WTC11 (cell line): ENCODE measurements around the gene VEZF1. TPM values are rescaled to one million over a fixed set of nuclear protein-coding genes. Genes with fewer than 3 reads are reported as not detected.
A peak's percentile ranks its signal among the peaks of the same experiment; 100 is the strongest.

Experiments
- ATAC-seq: fragments of 200-7000 bp; cut with Tn5 transposase; 2 replicates; pipeline ENCODE4 v1.10.0; 2021; ENCODE audit warnings: mild to moderate bottlenecking, moderate library complexity
- CTCF ChIA-PET: fragments of 300-600 bp; sonication (Branson Sonifier 250); formaldehyde crosslinking; loops from one replicate; lab custom pipeline; 2021; ENCODE audit warnings: antibody characterized with exemption; lab: Charles Lee
- POLR2A ChIA-PET: fragments of 350-600 bp; sonication (Branson Sonifier 250); formaldehyde crosslinking; loops from one replicate; lab custom pipeline; 2021; ENCODE audit warnings: antibody characterized with exemption; lab: Charles Lee
- DNase-seq: peaks from one replicate; pipeline ENCODE4 v3.0.0; 2021; ENCODE audit warnings: low spot score
- H3K27ac Mint-ChIP-seq: 2 replicates; pipeline ENCODE4 v1.8.0; 2021; ENCODE audit warnings: mixed read lengths
- H3K27me3 Mint-ChIP-seq: 2 replicates; pipeline ENCODE4 v1.8.0; 2021; ENCODE audit warnings: low read depth, mild to moderate bottlenecking, moderate library complexity, mixed read lengths
- H3K36me3 Mint-ChIP-seq: 2 replicates; pipeline ENCODE4 v1.8.0; 2021; ENCODE audit warnings: mixed read lengths
- H3K4me1 Mint-ChIP-seq: 2 replicates; pipeline ENCODE4 v1.8.0; 2022; ENCODE audit warnings: mixed read lengths
- H3K4me3 Mint-ChIP-seq: 2 replicates; pipeline ENCODE4 v1.8.0; 2021; ENCODE audit warnings: mild to moderate bottlenecking, moderate library complexity, mixed read lengths
- H3K9me3 Mint-ChIP-seq: 2 replicates; pipeline ENCODE4 v1.8.0; 2021; ENCODE audit warnings: mixed read lengths
- EMX1 ChIP-seq: fragments of 250-450 bp; sonication (Bioruptor Pico); IDR thresholded peaks from 2 replicates; pipeline ENCODE4 v1.8.0; 2021; ENCODE audit warnings: mild to moderate bottlenecking
- GABPB1 ChIP-seq: sonication (generic); formaldehyde crosslinking; IDR thresholded peaks from 2 replicates; pipeline ENCODE4 v1.8.1; 2023; ENCODE audit warnings: mild to moderate bottlenecking, missing genetic modification reagents
- NFATC4 ChIP-seq: fragments of 250-450 bp; sonication (Bioruptor Pico); IDR thresholded peaks from 2 replicates; pipeline ENCODE4 v1.9.0; 2021; ENCODE audit warnings: mild to moderate bottlenecking
- NFYB ChIP-seq: sonication (generic); formaldehyde crosslinking; conservative IDR thresholded peaks from 2 replicates; pipeline ENCODE4 v1.8.0; 2022; ENCODE audit warnings: low read depth, missing genetic modification reagents
- NR1H2 ChIP-seq: sonication (generic); formaldehyde crosslinking; IDR thresholded peaks from 2 replicates; pipeline ENCODE4 v1.9.0; 2021; ENCODE audit warnings: mild to moderate bottlenecking, moderate library complexity, missing genetic modification reagents
- ZNF232 ChIP-seq: sonication (generic); formaldehyde crosslinking; IDR thresholded peaks from 2 replicates; pipeline ENCODE4 v1.8.0; 2022; ENCODE audit warnings: mild to moderate bottlenecking, missing genetic modification reagents
- ZNF317 ChIP-seq: sonication (generic); formaldehyde crosslinking; IDR thresholded peaks from 2 replicates; pipeline ENCODE4 v1.8.1; 2023; ENCODE audit warnings: low read depth, mild to moderate bottlenecking, moderate library complexity, missing genetic modification reagents, borderline replicate concordance
- total RNA-seq: library from RNA; stranded (reverse); gene quantifications from 3 replicates; pipeline ENCODE4 v1.2.3, GENCODE V29; 2021
- TF ChIP-seq, protein P1 (sequence below): sonication (generic); formaldehyde crosslinking; conservative IDR thresholded peaks from 2 replicates; pipeline ENCODE4 v1.8.1; 2022; ENCODE audit warnings: mild to moderate bottlenecking, missing genetic modification reagents
- TF ChIP-seq, protein P2 (sequence below): sonication (generic); formaldehyde crosslinking; IDR thresholded peaks from 2 replicates; pipeline ENCODE4 v1.8.0; 2022; ENCODE audit warnings: mild to moderate bottlenecking, missing genetic modification reagents
- TF ChIP-seq, protein P3 (sequence below): sonication (generic); formaldehyde crosslinking; IDR thresholded peaks from 2 replicates; pipeline ENCODE4 v1.8.1; 2023; ENCODE audit warnings: mild to moderate bottlenecking, missing genetic modification reagents, moderate library complexity
- TF ChIP-seq, protein P4 (sequence below): sonication (generic); formaldehyde crosslinking; IDR thresholded peaks from 2 replicates; pipeline ENCODE4 v1.8.0; 2023; ENCODE audit warnings: mild to moderate bottlenecking, missing genetic modification reagents

VEZF1 gene
- total RNA-seq, 1 experiment from 2014 or later: 43.3 TPM

DNA sequence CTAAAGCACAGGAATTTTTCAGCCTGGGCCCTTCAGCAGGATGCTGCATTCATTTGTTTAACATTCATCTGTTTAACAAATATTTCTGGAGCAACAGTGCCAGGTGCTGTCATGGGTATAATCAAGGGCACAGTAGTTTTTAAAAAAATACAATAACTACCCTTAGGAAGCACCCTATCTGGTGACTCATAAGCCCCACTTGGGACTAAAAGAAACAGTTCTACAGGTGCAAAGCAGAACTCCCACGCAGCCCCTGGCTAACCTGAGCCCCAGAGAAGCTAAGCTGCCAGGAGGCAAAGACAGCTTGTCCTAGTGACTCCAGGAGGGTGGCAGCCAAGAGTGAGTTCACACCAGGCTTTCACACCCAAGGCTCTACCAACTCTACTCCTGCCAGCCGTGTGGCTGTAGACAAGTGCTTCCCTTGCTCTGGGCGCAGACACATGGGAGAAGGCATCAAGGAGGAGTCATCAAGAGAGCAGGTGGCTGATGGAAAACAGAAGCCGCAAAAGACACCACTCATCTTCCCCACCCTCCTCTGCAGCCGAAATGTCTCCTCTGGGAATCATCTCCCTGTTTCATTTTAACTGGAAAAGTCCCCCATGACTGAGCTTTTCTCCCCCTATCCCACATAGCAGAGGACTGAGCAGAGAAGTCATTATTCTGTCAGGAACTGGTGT is 47.3 kb downstream of the VEZF1 start (continued):
- no peak for TF ChIP-seq NR1H2 (CRISPR knock-in tag)
- no peak for TF ChIP-seq NFATC4 (CRISPR knock-in tag)
- TF ChIP-seq, protein P1, sequence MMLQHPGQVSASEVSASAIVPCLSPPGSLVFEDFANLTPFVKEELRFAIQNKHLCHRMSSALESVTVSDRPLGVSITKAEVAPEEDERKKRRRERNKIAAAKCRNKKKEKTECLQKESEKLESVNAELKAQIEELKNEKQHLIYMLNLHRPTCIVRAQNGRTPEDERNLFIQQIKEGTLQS: no peak

DNA sequence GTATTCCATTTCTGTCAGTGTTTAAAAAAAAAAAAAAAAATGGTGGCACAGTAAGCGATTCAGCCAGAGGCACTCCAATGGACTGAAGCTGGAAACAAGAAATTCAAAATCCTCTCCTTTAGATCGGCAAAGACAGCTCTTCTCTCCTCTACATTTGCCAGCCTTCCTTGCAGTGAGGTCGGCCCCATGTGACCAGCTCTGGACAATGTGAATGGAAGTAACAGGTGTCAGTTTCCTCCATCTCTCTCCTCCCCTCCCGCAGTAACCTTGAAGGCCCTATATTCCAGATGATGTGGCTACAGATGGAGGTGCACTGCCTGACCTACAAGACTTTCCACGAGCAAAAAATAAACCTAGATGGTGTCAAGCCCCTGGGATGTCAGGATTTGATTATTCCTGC is 47.8 kb downstream of the VEZF1 start:
- ChIA-PET POLR2A (interaction anchor here (0.6 to 1.1 kb wide), 2 partner anchors 14 to 54 kb away, joined by 3 to 4 read pairs; no protein-coding TSS in a partner anchor), CTCF (interaction anchor here (0.6 to 1.6 kb wide), 13 partner anchors 9 to 157 kb away, joined by 3 to 12 read pairs (median 4); partner anchors contain the start of gene CUEDC1)
- Mint-ChIP-seq H3K4me3 (no peak overlapping the region), H3K27ac (no peak overlapping the region), H3K27me3 (no peaks in the 10 kb centered on the region), H3K9me3 (no peaks in the 10 kb centered on the region), H3K36me3 (no peaks in the 10 kb centered on the region), H3K4me1 (peaks cover 21% of the 10 kb centered on the region)
- TF ChIP-seq NFYB (peak; percentile 55), EMX1 (CRISPR knock-in tag) (no peak)
- TF ChIP-seq, protein P2, sequence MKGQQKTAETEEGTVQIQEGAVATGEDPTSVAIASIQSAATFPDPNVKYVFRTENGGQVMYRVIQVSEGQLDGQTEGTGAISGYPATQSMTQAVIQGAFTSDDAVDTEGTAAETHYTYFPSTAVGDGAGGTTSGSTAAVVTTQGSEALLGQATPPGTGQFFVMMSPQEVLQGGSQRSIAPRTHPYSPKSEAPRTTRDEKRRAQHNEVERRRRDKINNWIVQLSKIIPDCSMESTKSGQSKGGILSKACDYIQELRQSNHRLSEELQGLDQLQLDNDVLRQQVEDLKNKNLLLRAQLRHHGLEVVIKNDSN (CRISPR knock-in tag): peak; percentile 91
- TF ChIP-seq, protein P3, sequence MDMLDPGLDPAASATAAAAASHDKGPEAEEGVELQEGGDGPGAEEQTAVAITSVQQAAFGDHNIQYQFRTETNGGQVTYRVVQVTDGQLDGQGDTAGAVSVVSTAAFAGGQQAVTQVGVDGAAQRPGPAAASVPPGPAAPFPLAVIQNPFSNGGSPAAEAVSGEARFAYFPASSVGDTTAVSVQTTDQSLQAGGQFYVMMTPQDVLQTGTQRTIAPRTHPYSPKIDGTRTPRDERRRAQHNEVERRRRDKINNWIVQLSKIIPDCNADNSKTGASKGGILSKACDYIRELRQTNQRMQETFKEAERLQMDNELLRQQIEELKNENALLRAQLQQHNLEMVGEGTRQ (CRISPR knock-in tag): peak; percentile 91
- TF ChIP-seq, protein P4, sequence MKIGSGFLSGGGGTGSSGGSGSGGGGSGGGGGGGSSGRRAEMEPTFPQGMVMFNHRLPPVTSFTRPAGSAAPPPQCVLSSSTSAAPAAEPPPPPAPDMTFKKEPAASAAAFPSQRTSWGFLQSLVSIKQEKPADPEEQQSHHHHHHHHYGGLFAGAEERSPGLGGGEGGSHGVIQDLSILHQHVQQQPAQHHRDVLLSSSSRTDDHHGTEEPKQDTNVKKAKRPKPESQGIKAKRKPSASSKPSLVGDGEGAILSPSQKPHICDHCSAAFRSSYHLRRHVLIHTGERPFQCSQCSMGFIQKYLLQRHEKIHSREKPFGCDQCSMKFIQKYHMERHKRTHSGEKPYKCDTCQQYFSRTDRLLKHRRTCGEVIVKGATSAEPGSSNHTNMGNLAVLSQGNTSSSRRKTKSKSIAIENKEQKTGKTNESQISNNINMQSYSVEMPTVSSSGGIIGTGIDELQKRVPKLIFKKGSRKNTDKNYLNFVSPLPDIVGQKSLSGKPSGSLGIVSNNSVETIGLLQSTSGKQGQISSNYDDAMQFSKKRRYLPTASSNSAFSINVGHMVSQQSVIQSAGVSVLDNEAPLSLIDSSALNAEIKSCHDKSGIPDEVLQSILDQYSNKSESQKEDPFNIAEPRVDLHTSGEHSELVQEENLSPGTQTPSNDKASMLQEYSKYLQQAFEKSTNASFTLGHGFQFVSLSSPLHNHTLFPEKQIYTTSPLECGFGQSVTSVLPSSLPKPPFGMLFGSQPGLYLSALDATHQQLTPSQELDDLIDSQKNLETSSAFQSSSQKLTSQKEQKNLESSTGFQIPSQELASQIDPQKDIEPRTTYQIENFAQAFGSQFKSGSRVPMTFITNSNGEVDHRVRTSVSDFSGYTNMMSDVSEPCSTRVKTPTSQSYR (CRISPR knock-in tag): no peak
- ATAC-seq (peak; percentile 61), DNase-seq (no peak)

DNA sequence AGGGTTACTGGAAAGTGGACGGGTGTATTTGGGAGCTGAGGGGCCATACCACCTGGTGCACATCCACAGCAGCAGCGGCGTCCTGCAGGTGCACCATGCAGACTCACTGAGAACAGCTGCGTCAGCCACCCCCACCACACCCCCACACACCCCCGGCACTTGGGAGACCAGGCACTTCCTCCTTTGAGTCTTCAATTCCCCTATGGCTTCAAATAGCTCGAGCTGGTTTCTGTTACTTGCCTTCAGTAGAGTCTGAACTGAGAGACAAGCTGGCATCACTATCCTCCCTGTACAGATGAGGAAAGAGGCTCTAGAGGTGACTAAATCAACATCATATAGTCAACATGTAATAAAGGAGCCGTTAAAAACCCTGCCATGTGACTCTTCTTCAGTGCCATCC is 48.3 kb downstream of the VEZF1 start:
- peaks cover 25% of the 10 kb centered on the region for H3K4me1 Mint-ChIP-seq
- POLR2A ChIA-PET: interaction anchor here (1.1 kb wide), 1 partner anchor 14 kb away, joined by 4 read pairs; no protein-coding TSS in a partner anchor

DNA sequence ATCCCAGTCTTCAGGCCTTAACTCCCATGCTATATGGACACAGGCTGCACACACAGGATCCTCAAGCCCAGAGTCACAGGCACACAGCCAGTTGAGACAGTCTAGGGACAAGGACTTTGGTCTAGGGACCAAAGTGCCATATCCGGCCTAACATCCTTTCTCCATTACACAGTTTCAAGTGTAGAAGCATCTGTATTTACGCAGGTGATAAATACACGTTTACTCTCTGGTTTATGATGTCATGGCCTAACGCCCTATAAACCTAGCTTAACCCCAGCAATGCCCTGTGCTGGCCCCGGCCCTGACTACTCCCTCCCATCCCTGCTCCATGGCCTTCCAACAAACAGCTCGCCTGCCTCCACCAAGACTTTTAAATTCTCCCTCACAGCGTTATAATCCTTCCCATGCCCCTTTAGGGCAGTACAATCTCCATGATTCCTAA is 50.0 kb downstream of the VEZF1 start:
- ChIA-PET POLR2A (interaction anchor here (0.8 kb wide), 1 partner anchor 12 kb away, joined by 9 read pairs; no protein-coding TSS in a partner anchor), CTCF (interaction anchor here (1.3 to 1.6 kb wide), 2 partner anchors 10 to 39 kb away, joined by 6 to 8 read pairs; no protein-coding TSS in a partner anchor)
- H3K27me3 Mint-ChIP-seq: no peaks in the 10 kb centered on the region
- TF ChIP-seq GABPB1 (CRISPR knock-in tag) (peak; percentile 50; the same call in 1 of the 2 replicates), ZNF232 (CRISPR knock-in tag) (no peak)
- no peaks in the 10 kb centered on the region for H3K36me3 Mint-ChIP-seq
- H3K4me1 Mint-ChIP-seq: peaks cover 25% of the 10 kb centered on the region
- DNase-seq (no peak), ATAC-seq (no peak)
- H3K27ac Mint-ChIP-seq: no peak overlapping the region
- H3K9me3 Mint-ChIP-seq: no peaks in the 10 kb centered on the region
- no peak overlapping the region for H3K4me3 Mint-ChIP-seq

More for the DNA sequence above, 48.3 kb downstream of the VEZF1 start:
- Mint-ChIP-seq H3K9me3 (no peaks in the 10 kb centered on the region), H3K27me3 (no peaks in the 10 kb centered on the region), H3K27ac (no peak overlapping the region), H3K4me3 (no peak overlapping the region), H3K36me3 (no peaks in the 10 kb centered on the region)
- ATAC-seq (no peak), DNase-seq (no peak)
- CTCF ChIA-PET: interaction anchor here (0.6 to 1.6 kb wide), 14 partner anchors 9 to 156 kb away, joined by 3 to 12 read pairs (median 4); partner anchors contain the start of gene CUEDC1
- no peak for TF ChIP-seq ZNF317
- TF ChIP-seq, protein P2 (CRISPR knock-in tag): no peak
